Dendritic cell treated with granulocyte-macrophage colony-stimulating factor and Interleukin-4, amounts not matched to agents 40 ng/mL and 50 ng/mL, for 4 days (primary cell): ENCODE results near the gene SARDH.
"Not testable (repeated sequence)": the region's sequence is repeated elsewhere in the genome, so short reads cannot be mapped to it uniquely, and the experiment has no call there.

Experiments
- H3K27ac Mint-ChIP-seq: one replicate; pipeline ENCODE4 v1.8.0; 2022; ENCODE audit warnings: mild to moderate bottlenecking, mixed read lengths
- H3K27me3 Mint-ChIP-seq: one replicate; pipeline ENCODE4 v1.8.0; 2022; ENCODE audit warnings: mild to moderate bottlenecking, mixed read lengths
- H3K36me3 Mint-ChIP-seq: one replicate; pipeline ENCODE4 v1.8.0; 2022; ENCODE audit warnings: low read depth, mixed read lengths
- H3K4me1 Mint-ChIP-seq: one replicate; pipeline ENCODE4 v1.8.0; 2022; ENCODE audit warnings: low read depth, mixed read lengths
- H3K4me3 Mint-ChIP-seq: one replicate; pipeline ENCODE4 v1.8.0; 2022; ENCODE audit warnings: mild to moderate bottlenecking, moderate library complexity, mixed read lengths
- H3K9me3 Mint-ChIP-seq: one replicate; pipeline ENCODE4 v1.8.0; 2022; ENCODE audit warnings: mixed read lengths
- intact Hi-C: fragments of 100-400 bp; cut with micrococcal nuclease; formaldehyde crosslinking; loops from one replicate; pipeline ENCODE4 v1.15.0; 2022

SARDH gene

DNA sequence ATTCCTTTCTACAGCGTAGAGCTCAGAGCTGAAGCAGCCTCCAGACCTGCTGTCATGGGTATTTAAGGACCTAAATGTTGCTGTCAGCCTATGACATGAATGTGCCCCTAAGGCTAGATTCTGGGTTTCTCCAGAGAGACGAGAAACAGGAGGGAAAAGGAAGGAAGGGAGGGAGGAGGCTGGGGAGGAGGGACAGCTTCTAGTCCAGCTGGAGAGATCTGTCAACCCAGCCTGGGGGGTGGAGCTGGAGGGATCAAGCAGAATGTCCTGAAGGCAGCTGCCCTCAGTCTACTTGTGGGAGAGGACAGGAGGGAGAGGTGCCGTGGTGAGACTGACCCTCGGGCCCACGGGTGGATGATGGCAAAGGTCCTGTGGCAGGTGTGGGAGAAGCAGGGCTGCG lies 103.1 kb downstream of the SARDH start:
- Mint-ChIP-seq H3K9me3 (no peaks in the 10 kb centered on the region), H3K4me1 (no peaks in the 10 kb centered on the region), H3K27ac (no peak overlapping the region), H3K36me3 (no peaks in the 10 kb centered on the region), H3K4me3 (no peak overlapping the region), H3K27me3 (peaks cover 13% of the 10 kb centered on the region)
- intact Hi-C loops = no loop called here

DNA sequence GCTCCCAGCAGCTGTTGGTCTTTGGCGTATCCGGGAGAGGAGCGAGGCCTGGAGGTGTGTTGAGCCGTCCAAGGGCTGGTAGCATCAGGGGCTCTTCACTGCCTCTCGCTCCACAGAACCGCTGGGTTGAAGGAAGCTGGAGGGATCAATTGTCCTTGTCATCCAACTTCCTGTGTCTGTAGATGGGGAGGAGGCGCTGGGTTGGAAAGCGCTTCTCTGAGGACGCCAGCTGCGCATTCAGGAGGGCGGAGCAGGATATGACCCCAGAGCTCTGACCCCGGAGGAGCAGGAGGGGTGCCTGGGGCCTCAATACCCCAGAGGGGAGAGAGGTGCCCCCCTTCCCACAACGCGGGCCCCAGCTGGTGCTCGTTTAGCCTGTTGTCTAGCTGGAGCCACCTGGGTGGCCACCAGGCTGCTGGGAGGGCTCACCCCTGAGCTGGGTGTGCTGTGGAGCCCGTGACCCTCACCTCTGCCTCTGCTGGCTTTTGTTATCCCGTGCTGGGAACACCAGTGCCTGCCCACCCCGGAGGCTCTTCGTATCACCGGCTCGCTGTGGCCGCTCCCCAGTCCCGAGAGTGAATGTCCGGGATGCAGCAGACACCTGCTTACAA lies 104.0 kb downstream of the SARDH start:
- Mint-ChIP-seq H3K9me3 (no peaks in the 10 kb centered on the region), H3K36me3 (no peaks in the 10 kb centered on the region), H3K27ac (no peak overlapping the region), H3K4me1 (no peaks in the 10 kb centered on the region), H3K4me3 (no peak overlapping the region), H3K27me3 (peaks cover 13% of the 10 kb centered on the region)
- intact Hi-C loops = no loop called here

DNA sequence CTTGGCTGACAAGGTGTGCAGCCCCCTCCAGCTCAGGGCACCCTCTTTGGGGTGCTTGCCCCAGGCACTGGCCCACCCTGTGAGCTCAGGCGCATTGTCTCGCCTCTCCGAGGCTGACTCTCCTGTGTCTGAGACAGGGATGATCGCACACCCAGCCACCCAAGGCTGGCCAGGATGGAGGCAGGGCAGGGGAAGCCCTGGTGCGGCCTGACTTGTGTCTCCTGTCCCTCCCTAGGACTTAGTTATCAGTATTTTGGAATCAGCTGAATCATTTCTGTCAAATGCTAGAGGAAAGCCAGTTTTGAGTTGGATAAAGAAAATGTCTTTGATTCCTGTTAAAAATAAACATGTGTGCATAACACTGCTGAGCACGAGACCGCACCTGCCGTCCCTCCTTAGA lies 104.5 kb downstream of the SARDH start:
- Mint-ChIP-seq H3K27me3 (peaks cover 13% of the 10 kb centered on the region), H3K27ac (no peak overlapping the region), H3K36me3 (no peaks in the 10 kb centered on the region), H3K4me1 (no peaks in the 10 kb centered on the region), H3K4me3 (no peak overlapping the region), H3K9me3 (no peaks in the 10 kb centered on the region)
- intact Hi-C loops = no loop called here

DNA sequence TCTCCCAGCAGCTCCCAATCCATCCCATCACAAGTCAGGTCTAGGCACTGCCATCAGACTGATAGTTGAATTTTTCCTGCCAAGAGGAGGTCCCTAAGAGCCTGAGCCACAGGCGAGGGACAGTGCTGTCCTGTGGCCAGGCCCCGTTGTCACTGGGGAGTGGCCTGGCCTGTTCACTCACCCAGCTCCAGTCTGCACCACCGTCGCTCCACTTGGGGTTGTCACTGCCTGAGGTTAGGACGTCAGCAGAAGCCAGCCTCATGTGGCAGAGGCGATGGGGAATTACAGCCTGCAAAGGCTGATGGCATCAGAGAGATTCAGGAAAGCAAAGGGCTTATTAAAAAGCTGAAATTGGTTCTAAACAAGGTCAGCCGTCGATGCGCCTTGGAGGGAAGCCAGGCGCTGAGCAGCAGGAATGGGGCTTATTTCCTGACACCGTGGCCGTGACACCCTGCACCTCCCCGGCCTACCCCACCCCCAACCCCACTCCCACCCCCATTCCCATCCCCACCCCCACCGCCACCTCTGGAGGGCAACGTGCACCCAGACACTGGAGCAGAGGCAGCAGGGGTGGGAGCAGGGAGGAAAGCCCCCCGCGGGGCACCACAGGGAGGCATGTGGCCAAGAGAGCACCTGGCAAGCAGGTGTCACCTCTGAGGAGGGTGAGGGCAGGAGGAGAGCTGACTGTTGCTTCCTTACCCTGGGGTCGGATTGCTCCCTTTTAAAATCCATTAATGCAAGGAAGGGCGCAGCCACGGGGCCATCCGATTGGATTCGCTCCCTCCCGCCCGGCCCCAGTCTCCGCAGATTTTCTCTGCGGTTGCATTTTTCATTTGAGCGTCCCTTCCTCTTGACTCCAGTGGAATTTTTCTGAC lies 105.1 kb downstream of the SARDH start:
- Mint-ChIP-seq H3K27me3 (peaks cover 13% of the 10 kb centered on the region), H3K4me3 (no peak overlapping the region), H3K9me3 (no peaks in the 10 kb centered on the region), H3K4me1 (no peaks in the 10 kb centered on the region), H3K27ac (no peak overlapping the region), H3K36me3 (no peaks in the 10 kb centered on the region)
- intact Hi-C loops = no loop called here

DNA sequence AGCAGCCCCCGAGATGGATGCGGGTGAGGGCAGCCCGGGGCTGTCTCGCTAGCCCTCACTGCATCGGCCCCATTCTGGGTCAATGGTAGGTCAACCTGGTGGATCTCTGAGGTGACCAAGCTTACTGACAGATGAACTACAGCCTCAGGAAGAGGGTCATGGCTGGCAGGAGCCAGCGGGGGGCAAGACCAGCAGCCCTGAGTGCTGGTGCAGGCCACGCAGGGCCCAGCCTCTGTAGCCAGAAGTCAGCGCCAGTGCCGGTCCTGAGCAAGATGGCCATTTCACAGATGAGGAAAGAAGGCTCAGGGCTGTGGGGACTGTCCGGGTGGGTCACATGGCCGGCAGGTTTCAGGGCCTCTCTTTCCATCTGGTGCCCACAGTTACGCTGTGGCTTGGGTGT lies 107.0 kb downstream of the SARDH start:
- intact Hi-C loops = no loop called here
- Mint-ChIP-seq H3K4me3 (no peak overlapping the region), H3K9me3 (peaks cover 13% of the 10 kb centered on the region), H3K27ac (no peak overlapping the region), H3K4me1 (no peaks in the 10 kb centered on the region), H3K36me3 (no peaks in the 10 kb centered on the region), H3K27me3 (peaks cover 16% of the 10 kb centered on the region)

DNA sequence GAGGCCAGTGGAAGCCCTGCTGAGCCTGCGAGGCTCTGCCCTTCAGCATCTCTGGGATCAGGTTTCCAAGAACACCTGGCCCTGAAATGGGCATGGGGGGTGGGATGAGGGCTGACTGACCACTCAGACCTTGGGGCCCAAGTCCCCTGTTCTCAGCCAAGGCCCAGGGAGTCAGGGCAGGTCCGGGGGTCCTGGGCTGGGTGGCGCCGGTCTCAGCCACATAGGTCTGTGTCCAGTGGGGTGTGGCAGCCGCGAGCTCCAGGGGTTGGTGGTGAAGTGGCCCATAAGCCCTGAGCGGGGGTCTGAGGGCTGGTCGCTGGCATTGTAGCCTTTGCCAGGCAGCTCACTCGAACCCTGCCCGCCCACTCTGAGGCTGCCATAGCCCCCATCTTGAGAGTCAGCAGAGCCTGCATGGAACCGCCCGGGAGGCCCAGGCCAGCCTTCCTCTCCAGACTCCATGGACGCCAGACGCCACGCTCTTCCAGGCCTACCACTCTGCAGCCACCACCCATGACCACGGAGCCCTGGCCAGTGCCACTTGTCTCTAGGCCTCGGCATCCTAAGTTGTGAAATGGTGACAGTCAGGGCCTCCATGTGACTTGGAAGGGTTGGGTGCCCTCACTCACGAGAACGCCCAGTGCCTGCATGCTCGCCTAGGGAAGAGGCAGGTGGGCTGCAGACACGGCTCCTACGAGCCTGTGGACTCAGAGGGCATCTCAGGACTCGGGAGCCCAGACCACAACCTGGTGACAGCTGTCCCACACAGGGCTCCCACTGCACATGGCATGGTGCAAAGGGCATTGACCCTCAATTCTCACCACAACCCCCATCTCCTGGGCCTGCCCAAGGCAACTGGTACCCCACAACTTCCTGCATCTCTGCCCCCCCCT lies 108.7 kb downstream of the SARDH start:
- Mint-ChIP-seq H3K9me3 (peaks cover 17% of the 10 kb centered on the region), H3K27ac (no peak overlapping the region), H3K27me3 (peaks cover 17% of the 10 kb centered on the region), H3K4me3 (no peak overlapping the region), H3K4me1 (no peaks in the 10 kb centered on the region), H3K36me3 (no peaks in the 10 kb centered on the region)
- intact Hi-C loops = no loop called here

DNA sequence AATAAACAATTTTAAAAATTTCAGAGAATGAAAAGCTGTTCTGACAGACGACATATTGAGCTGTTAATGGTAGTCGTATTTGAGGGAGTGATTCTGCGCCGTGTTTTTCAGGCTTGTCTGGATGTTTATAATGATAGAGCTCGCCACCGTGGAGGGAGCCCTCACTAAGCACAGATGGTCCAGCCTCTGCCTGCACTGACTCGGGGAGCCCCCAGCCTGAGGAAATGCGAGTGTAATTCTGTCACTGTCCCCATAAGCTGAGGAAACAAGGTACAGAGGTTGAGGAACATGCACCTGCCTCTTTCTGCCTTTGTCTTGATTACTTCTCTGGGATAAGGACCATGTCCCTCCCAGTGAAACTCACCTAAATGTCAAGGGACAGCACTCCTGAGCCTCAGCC lies 109.4 kb downstream of the SARDH start:
- Mint-ChIP-seq H3K27ac (no peak overlapping the region), H3K9me3 (peaks cover 17% of the 10 kb centered on the region), H3K27me3 (peaks cover 13% of the 10 kb centered on the region), H3K4me3 (no peak overlapping the region), H3K36me3 (no peaks in the 10 kb centered on the region), H3K4me1 (no peaks in the 10 kb centered on the region)
- intact Hi-C loops = no loop called here

DNA sequence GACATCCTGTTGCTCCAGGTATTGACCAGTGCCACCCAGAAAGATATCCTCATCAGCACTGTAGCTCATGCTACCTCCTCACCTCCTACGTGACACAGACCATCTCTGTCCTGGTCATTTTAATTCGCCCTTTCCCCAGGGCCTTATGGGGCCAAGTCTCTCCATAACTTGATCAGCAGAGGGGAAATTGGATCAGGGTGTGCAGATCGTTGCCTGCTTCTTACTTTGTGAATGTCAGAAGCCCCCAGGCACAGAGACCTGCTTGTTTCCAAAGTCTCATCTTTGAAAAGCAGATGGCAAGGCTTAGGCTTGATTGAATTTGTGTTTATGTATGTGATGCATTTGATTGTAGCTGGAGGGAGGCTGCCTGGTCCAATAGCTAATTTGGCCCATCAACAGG lies 110.8 kb downstream of the SARDH start:
- intact Hi-C loops = no loop called here
- Mint-ChIP-seq H3K4me3 (no peak overlapping the region), H3K27ac (no peak overlapping the region), H3K4me1 (no peaks in the 10 kb centered on the region), H3K27me3 (peaks cover 11% of the 10 kb centered on the region), H3K36me3 (no peaks in the 10 kb centered on the region), H3K9me3 (peaks cover 17% of the 10 kb centered on the region)

DNA sequence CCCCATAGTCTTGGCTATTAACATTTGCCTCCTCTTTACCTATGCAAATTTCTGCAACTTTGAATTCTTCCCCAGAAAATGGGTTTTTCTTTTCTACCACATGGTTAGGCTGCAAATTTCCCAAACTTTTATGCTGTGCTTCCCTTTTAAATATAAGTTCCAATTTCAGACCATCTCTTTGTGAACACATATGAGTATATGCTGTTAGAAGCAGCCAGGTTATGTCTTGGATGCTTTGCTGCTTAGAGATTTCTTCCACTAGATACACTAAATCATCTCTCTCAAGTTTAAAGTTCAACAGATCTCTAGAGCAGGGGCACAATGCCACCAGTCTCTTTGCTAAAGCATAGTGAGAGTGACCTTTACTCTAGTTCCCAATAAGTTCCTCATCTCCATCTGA lies 112.1 kb downstream of the SARDH start:
- H3K4me3 Mint-ChIP-seq, H3K36me3 Mint-ChIP-seq, H3K27ac Mint-ChIP-seq, H3K4me1 Mint-ChIP-seq, intact Hi-C loops: not testable (repeated sequence)
- peaks cover 20% of the 10 kb centered on the region for H3K27me3 Mint-ChIP-seq
- H3K9me3 Mint-ChIP-seq = peaks cover 17% of the 10 kb centered on the region

DNA sequence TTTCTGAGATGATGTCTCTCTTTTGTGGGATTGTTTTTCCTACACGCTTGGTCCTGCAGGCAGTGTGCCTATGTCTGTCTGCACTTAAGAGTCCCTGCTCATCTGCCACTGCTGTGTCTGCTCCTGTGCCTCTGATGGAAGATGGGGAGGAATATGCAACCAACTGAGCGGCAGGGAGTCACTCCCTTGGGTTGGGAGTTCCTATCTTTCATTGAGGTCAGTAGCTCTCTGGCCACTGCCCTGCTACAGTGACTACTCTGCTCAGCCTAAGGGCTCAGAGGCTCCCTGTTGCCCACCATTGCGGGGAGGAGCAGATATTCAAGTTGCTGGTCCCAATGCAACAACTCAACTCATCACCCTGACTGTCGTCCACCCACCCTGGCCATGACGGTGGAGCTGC lies 115.6 kb downstream of the SARDH start:
- H3K4me3 Mint-ChIP-seq = no peak overlapping the region
- H3K27me3 Mint-ChIP-seq = peaks cover 30% of the 10 kb centered on the region
- H3K27ac Mint-ChIP-seq = no peak overlapping the region
- H3K4me1 Mint-ChIP-seq = no peaks in the 10 kb centered on the region
- intact Hi-C loops = no loop called here
- H3K36me3 Mint-ChIP-seq = no peaks in the 10 kb centered on the region
- peaks cover 17% of the 10 kb centered on the region for H3K9me3 Mint-ChIP-seq

DNA sequence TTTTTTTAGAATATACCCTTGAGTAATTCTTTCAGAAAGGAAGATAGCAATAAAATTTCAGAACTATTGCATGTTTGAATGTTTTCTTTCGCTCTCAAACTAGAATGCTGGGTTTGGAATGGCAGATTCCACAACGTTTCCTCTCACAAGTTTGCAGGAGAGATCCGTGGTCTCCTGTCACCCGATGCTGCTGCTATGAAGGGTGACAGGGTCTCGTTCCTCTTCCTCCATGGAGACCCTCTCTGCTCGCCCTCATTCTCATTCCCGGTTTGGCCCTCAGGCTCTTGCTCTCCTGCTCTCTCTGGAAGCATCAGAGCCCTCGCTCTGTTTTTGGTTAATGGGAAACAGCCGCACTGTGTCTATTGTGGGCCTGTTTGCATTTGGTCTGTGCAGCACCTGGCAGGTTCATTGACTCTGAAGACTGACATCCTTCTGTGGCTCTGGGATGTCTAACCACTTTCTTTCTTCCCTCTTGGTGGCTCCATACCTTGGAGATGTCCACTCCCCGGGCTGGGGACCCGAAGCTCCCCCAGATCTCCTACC lies 116.4 kb downstream of the SARDH start:
- Mint-ChIP-seq H3K27me3 (peaks cover 34% of the 10 kb centered on the region), H3K4me3 (no peak overlapping the region), H3K27ac (no peak overlapping the region), H3K36me3 (no peaks in the 10 kb centered on the region), H3K9me3 (peaks cover 10% of the 10 kb centered on the region), H3K4me1 (no peaks in the 10 kb centered on the region)
- intact Hi-C loops = no loop called here

DNA sequence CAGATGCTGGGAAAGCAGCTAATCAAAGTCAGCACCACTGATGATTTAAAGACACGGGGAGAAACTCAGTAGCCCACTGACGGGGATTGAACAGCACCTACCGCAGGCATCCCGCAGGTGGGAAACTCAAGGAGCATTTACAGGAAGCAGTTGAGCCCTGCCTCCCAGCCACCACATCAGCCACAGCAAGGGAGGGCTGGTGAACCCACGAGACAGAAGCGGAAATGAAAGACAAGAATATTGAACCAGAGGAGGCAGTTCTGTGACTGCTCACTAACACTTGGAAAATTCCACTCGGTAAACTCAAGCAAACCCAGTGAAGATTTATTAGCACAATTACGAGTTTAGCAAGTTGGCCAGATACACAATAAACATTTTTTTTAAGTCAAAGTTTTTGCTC lies 118.4 kb downstream of the SARDH start:
- H3K27ac Mint-ChIP-seq = no peak overlapping the region
- H3K9me3 Mint-ChIP-seq = no peaks in the 10 kb centered on the region
- no peak overlapping the region for H3K4me3 Mint-ChIP-seq
- no peaks in the 10 kb centered on the region for H3K36me3 Mint-ChIP-seq
- no peaks in the 10 kb centered on the region for H3K4me1 Mint-ChIP-seq
- peaks cover 38% of the 10 kb centered on the region for H3K27me3 Mint-ChIP-seq
- intact Hi-C loops = no loop called here

DNA sequence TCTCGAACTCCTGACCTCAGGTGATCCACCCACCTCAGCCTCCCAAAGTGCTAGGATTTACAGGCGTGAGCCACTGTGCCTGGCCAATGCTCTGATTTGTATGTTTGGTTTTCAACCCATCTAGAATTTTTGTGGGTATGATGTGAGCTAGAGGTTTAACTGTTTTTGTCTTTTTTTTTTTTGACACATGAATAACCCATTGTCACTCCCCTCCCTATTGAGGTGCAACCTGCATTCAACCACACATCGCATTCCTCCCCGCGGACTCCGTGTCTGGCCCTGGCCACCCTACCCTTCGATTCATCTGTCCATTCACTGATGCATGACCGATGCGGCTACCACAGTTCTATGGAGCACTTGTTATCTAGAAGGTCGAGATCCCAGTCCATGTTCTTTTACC lies 119.4 kb downstream of the SARDH start:
- Mint-ChIP-seq H3K4me3 (no peak overlapping the region), H3K36me3 (no peaks in the 10 kb centered on the region), H3K27me3 (peaks cover 38% of the 10 kb centered on the region), H3K27ac (no peak overlapping the region), H3K9me3 (no peaks in the 10 kb centered on the region), H3K4me1 (no peaks in the 10 kb centered on the region)
- intact Hi-C loops = no loop called here
